PFSK-1 (cell line): ENCODE data around the gene LRFN4.

Source experiments
- FOXP2 ChIP-seq: optimal IDR thresholded peaks from 2 replicates; pipeline ENCODE3; 2011; ENCODE audit warnings: borderline replicate concordance, control low read depth, inconsistent platforms; ENCODE audit not compliant: insufficient read depth; ENCODE audit errors: extremely low read length, extremely low read depth
- POLR2AphosphoS5 ChIP-seq: IDR thresholded peaks from 2 replicates; pipeline ENCODE4 v1.6.1; 2012; ENCODE audit warnings: low read depth, mild to moderate bottlenecking, control low read depth, low read length, moderate library complexity
- SIN3A ChIP-seq: IDR thresholded peaks from 2 replicates; pipeline ENCODE4 v1.6.1; 2012; ENCODE audit warnings: mild to moderate bottlenecking, low read length, moderate library complexity, borderline replicate concordance; ENCODE audit not compliant: insufficient read depth
- TAF1 ChIP-seq: IDR thresholded peaks from 2 replicates; pipeline ENCODE4 v1.6.1; 2012; ENCODE audit warnings: low read length, control low read depth, borderline replicate concordance; ENCODE audit not compliant: insufficient read depth
- TF ChIP-seq, protein P1 (sequence below), 2 experiments: IDR thresholded peaks; 2 replicates each; pipeline versions ENCODE4 v1.6.1 to v1.8.0; 2011 to 2012; ENCODE audit warnings: low read depth in 2 of 2, low read length in 2 of 2, control low read depth in 1 of 2, inconsistent platforms in 1 of 2, mild to moderate bottlenecking in 1 of 2, moderate library complexity in 1 of 2; ENCODE audit not compliant: insufficient read depth in 1 of 2

The LRFN4 gene

DNA sequence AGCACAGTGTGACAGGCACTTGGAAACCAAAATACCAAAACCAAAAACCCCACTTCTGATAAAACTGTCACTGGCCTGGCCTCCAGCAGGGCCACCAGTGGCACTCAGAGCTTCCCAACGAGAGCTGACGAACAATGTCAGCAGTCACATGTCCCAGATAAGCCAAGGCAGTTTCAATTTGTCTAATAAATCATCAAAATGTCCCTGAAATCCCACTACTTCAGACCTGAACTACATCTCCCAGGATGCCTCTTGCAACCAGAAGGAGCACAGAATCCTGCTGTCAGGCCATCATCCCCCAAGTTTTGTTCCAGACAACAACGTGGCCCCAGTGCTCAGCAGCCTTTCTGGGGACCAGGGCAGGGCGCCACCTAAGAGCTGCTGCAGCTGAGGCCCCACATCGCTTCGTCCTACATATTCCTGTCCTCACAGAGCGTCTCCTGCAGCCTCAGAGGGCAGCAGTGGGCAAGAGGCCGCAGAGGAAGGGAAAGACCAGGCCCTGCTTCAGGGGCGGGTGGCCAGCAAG is 25.1 kb downstream of the LRFN4 start:
- TF ChIP-seq, protein P1, sequence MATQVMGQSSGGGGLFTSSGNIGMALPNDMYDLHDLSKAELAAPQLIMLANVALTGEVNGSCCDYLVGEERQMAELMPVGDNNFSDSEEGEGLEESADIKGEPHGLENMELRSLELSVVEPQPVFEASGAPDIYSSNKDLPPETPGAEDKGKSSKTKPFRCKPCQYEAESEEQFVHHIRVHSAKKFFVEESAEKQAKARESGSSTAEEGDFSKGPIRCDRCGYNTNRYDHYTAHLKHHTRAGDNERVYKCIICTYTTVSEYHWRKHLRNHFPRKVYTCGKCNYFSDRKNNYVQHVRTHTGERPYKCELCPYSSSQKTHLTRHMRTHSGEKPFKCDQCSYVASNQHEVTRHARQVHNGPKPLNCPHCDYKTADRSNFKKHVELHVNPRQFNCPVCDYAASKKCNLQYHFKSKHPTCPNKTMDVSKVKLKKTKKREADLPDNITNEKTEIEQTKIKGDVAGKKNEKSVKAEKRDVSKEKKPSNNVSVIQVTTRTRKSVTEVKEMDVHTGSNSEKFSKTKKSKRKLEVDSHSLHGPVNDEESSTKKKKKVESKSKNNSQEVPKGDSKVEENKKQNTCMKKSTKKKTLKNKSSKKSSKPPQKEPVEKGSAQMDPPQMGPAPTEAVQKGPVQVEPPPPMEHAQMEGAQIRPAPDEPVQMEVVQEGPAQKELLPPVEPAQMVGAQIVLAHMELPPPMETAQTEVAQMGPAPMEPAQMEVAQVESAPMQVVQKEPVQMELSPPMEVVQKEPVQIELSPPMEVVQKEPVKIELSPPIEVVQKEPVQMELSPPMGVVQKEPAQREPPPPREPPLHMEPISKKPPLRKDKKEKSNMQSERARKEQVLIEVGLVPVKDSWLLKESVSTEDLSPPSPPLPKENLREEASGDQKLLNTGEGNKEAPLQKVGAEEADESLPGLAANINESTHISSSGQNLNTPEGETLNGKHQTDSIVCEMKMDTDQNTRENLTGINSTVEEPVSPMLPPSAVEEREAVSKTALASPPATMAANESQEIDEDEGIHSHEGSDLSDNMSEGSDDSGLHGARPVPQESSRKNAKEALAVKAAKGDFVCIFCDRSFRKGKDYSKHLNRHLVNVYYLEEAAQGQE (IDR thresholded peaks at IDR 0.05; ENCODE audit: insufficient read depth in 1 of 2, low read depth in 2 of 2, low read length in 2 of 2): no peak
- TF ChIP-seq SIN3A (no peak), POLR2AphosphoS5 (no peak), FOXP2 (no peak), TAF1 (no peak)

GRCh38 chr11:66882561-66883015 is 25.7 kb downstream of the LRFN4 start:
- TF ChIP-seq, protein P1 (IDR thresholded peaks at IDR 0.05; ENCODE audit: insufficient read depth in 1 of 2, low read depth in 2 of 2, low read length in 2 of 2): no peak
- TF ChIP-seq SIN3A (no peak), FOXP2 (no peak), TAF1 (no peak), POLR2AphosphoS5 (no peak)

GRCh38 chr11:66883016-66883965 is 26.4 kb downstream of the LRFN4 start:
- TF ChIP-seq, protein P1 (IDR thresholded peaks at IDR 0.05; ENCODE audit: insufficient read depth in 1 of 2, low read depth in 2 of 2, low read length in 2 of 2): no peak
- no peak for TF ChIP-seq SIN3A
- no peak for TF ChIP-seq FOXP2
- TF ChIP-seq POLR2AphosphoS5: no peak
- no peak for TF ChIP-seq TAF1

DNA sequence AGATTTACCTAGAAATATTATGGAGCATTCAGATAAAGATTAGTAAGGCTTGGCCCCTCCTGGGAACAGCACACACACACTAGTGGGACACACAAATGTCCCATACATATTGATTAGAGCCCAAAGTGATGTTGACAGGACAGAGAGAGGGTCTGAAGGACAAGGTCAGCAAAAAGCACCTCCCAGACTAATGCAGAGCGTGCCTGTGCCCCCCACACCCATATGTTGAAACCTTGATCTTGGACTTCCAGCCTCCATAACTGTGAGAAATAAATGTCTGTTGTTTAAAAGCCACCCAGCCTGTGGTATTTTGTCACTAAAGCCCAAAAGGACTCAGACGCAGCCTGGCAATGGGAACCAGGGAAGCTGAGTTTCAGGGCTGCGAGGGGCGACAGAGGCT is 27.6 kb downstream of the LRFN4 start:
- TF ChIP-seq FOXP2: no peak
- no peak for TF ChIP-seq SIN3A
- TF ChIP-seq, protein P1 (IDR thresholded peaks at IDR 0.05; ENCODE audit: insufficient read depth in 1 of 2, low read depth in 2 of 2, low read length in 2 of 2): no peak
- no peak for TF ChIP-seq POLR2AphosphoS5
- no peak for TF ChIP-seq TAF1
